Neural crest cell (in vitro differentiated cells): ENCODE data around the gene SPRR4. TPM values are rescaled to one million over a fixed set of nuclear protein-coding genes. Genes with fewer than 3 reads are reported as not detected.

Source experiments
- DNase-seq: peaks from one replicate; pipeline ENCODE4 v3.0.0; 2021; ENCODE audit warnings: low read depth, mixed read lengths, low spot score
- H3K27ac Mint-ChIP-seq: one replicate; pipeline ENCODE4 v1.8.0; 2021; ENCODE audit warnings: mild to moderate bottlenecking, mixed read lengths; ENCODE audit not compliant: unreplicated experiment
- H3K27me3 Mint-ChIP-seq: 2 replicates; pipeline ENCODE4 v1.8.0; 2021; ENCODE audit warnings: low read depth, mild to moderate bottlenecking, mixed read lengths
- H3K36me3 Mint-ChIP-seq: 2 replicates; pipeline ENCODE4 v1.8.0; 2021; ENCODE audit warnings: low read depth, mild to moderate bottlenecking, mixed read lengths
- H3K4me1 Mint-ChIP-seq: 2 replicates; pipeline ENCODE4 v1.8.0; 2021; ENCODE audit warnings: mixed read lengths
- H3K4me3 Mint-ChIP-seq: one replicate; pipeline ENCODE4 v1.8.0; 2021; ENCODE audit warnings: mild to moderate bottlenecking, mixed read lengths
- H3K9me3 Mint-ChIP-seq: 2 replicates; pipeline ENCODE4 v1.8.0; 2021; ENCODE audit warnings: mixed read lengths
- CTCF ChIP-seq: fragments of 200-600 bp; sonication (generic); conservative IDR thresholded peaks from 2 replicates; pipeline ENCODE4 v1.5.0; 2021; ENCODE audit warnings: antibody characterized with exemption, mild to moderate bottlenecking
- total RNA-seq: library from RNA; stranded (reverse); gene quantifications from 2 replicates; pipeline ENCODE4 v1.2.1, GENCODE V29; 2021

The SPRR4 gene
- total RNA-seq, 1 donor from 2014 or later: not detected

- H3K27me3 Mint-ChIP-seq: peaks cover 7% of the 10 kb centered on the region
- no peaks in the 10 kb centered on the region for H3K4me1 Mint-ChIP-seq
- no peak for DNase-seq
- H3K27ac Mint-ChIP-seq: no peak overlapping the region
- H3K9me3 Mint-ChIP-seq: no peaks in the 10 kb centered on the region
- no peak overlapping the region for H3K4me3 Mint-ChIP-seq
- no peaks in the 10 kb centered on the region for H3K36me3 Mint-ChIP-seq
- TF ChIP-seq CTCF: no peak
Measured at GRCh38 chr1:152972196-152972886, 1.9 kb downstream of the SPRR4 start.

- no peak overlapping the region for H3K27ac Mint-ChIP-seq
- TF ChIP-seq CTCF: no peak
- DNase-seq: no peak
- no peaks in the 10 kb centered on the region for H3K4me1 Mint-ChIP-seq
- H3K36me3 Mint-ChIP-seq: no peaks in the 10 kb centered on the region
- no peaks in the 10 kb centered on the region for H3K9me3 Mint-ChIP-seq
- H3K27me3 Mint-ChIP-seq: peaks cover 14% of the 10 kb centered on the region
- H3K4me3 Mint-ChIP-seq: no peak overlapping the region
Measured at GRCh38 chr1:152976688-152977087, 6.2 kb downstream of the SPRR4 start.

GRCh38 chr1:152977614-152978013, 7.2 kb downstream of the SPRR4 start:
- H3K4me3 Mint-ChIP-seq: no peak overlapping the region
- no peak overlapping the region for H3K27ac Mint-ChIP-seq
- H3K9me3 Mint-ChIP-seq: no peaks in the 10 kb centered on the region
- no peaks in the 10 kb centered on the region for H3K36me3 Mint-ChIP-seq
- H3K4me1 Mint-ChIP-seq: no peaks in the 10 kb centered on the region
- H3K27me3 Mint-ChIP-seq: peaks cover 9% of the 10 kb centered on the region
- TF ChIP-seq CTCF: no peak
- no peak for DNase-seq

- TF ChIP-seq CTCF: no peak
- Mint-ChIP-seq H3K36me3 (no peaks in the 10 kb centered on the region), H3K9me3 (no peaks in the 10 kb centered on the region), H3K4me1 (no peaks in the 10 kb centered on the region), H3K27me3 (peaks cover 16% of the 10 kb centered on the region), H3K27ac (no peak overlapping the region), H3K4me3 (no peak overlapping the region)
- DNase-seq: no peak
Measured at GRCh38 chr1:152980676-152981075, 10.2 kb downstream of the SPRR4 start.

- peaks cover 21% of the 10 kb centered on the region for H3K27me3 Mint-ChIP-seq
- no peaks in the 10 kb centered on the region for H3K36me3 Mint-ChIP-seq
- no peaks in the 10 kb centered on the region for H3K4me1 Mint-ChIP-seq
- no peak overlapping the region for H3K27ac Mint-ChIP-seq
- TF ChIP-seq CTCF: no peak
- H3K9me3 Mint-ChIP-seq: no peaks in the 10 kb centered on the region
- DNase-seq: no peak
- no peak overlapping the region for H3K4me3 Mint-ChIP-seq
Measured at GRCh38 chr1:152981146-152981871, 10.9 kb downstream of the SPRR4 start.
